ENCODE results near the gene TACSTD2. TPM values are rescaled to one million over a fixed set of nuclear protein-coding genes. Genes with fewer than 3 reads are reported as not detected.

Gene TACSTD2
- total RNA-seq, 1 experiment from 2014 or later = 0.28 TPM

- intact Hi-C loops (cut with micrococcal nuclease; ENCODE audit: unreplicated experiment) (no loop called here), in situ Hi-C loops (cut with HindIII; ENCODE audit: low pct_unique_long_range_greater_than_20kb, low sequenced_read_pairs) (no loop called here)
- no peaks in the 10 kb centered on the region; the same call in 1 of the 2 replicates for H3K27me3 ChIP-seq (ENCODE audit: control insufficient read depth, insufficient read depth, low read length)
- DNase-seq (ENCODE audit: low read depth, low spot score) (no peak), ATAC-seq (no peak)
- no TSS peak for BruUV-seq (replicated peaks)
- no peaks in the 10 kb centered on the region for H3K4me1 ChIP-seq (ENCODE audit: control insufficient read depth, insufficient read depth, low read length)
- H3K27ac ChIP-seq (ENCODE audit: low read length) = no peak overlapping the region
- TF ChIP-seq TCF7L2 (IDR thresholded peaks at IDR 0.05; ENCODE audit: low read depth, low read length) (no peak), POLR2AphosphoS5 (IDR thresholded peaks at IDR 0.05; ENCODE audit: low read depth, low read length) (no peak), SIN3A (IDR thresholded peaks at IDR 0.05; ENCODE audit: borderline replicate concordance, insufficient read depth, low read depth, low read length) (no peak)
- TF ChIP-seq, protein P1, sequence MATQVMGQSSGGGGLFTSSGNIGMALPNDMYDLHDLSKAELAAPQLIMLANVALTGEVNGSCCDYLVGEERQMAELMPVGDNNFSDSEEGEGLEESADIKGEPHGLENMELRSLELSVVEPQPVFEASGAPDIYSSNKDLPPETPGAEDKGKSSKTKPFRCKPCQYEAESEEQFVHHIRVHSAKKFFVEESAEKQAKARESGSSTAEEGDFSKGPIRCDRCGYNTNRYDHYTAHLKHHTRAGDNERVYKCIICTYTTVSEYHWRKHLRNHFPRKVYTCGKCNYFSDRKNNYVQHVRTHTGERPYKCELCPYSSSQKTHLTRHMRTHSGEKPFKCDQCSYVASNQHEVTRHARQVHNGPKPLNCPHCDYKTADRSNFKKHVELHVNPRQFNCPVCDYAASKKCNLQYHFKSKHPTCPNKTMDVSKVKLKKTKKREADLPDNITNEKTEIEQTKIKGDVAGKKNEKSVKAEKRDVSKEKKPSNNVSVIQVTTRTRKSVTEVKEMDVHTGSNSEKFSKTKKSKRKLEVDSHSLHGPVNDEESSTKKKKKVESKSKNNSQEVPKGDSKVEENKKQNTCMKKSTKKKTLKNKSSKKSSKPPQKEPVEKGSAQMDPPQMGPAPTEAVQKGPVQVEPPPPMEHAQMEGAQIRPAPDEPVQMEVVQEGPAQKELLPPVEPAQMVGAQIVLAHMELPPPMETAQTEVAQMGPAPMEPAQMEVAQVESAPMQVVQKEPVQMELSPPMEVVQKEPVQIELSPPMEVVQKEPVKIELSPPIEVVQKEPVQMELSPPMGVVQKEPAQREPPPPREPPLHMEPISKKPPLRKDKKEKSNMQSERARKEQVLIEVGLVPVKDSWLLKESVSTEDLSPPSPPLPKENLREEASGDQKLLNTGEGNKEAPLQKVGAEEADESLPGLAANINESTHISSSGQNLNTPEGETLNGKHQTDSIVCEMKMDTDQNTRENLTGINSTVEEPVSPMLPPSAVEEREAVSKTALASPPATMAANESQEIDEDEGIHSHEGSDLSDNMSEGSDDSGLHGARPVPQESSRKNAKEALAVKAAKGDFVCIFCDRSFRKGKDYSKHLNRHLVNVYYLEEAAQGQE (IDR thresholded peaks at IDR 0.05; ENCODE audit: insufficient read depth in 1 of 2, low read depth in 2 of 2, low read length in 1 of 2) = no peak
- TF ChIP-seq, protein P2, sequence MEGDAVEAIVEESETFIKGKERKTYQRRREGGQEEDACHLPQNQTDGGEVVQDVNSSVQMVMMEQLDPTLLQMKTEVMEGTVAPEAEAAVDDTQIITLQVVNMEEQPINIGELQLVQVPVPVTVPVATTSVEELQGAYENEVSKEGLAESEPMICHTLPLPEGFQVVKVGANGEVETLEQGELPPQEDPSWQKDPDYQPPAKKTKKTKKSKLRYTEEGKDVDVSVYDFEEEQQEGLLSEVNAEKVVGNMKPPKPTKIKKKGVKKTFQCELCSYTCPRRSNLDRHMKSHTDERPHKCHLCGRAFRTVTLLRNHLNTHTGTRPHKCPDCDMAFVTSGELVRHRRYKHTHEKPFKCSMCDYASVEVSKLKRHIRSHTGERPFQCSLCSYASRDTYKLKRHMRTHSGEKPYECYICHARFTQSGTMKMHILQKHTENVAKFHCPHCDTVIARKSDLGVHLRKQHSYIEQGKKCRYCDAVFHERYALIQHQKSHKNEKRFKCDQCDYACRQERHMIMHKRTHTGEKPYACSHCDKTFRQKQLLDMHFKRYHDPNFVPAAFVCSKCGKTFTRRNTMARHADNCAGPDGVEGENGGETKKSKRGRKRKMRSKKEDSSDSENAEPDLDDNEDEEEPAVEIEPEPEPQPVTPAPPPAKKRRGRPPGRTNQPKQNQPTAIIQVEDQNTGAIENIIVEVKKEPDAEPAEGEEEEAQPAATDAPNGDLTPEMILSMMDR (IDR thresholded peaks at IDR 0.05) = no peak
- no peaks in the 10 kb centered on the region for H3K9me3 ChIP-seq (ENCODE audit: control insufficient read depth, insufficient read depth, low read depth, low read length)
- ChIA-PET CTCF (no interaction called here), POLR2A (no interaction called here)
- H3K4me3 ChIP-seq (ENCODE audit: low read depth in 2 of 2, low read length in 2 of 2) = no peak overlapping the region
- no peaks in the 10 kb centered on the region for H3K36me3 ChIP-seq (ENCODE audit: control insufficient read depth, insufficient read depth, low read length)
These were observed 43.9 kb upstream of the TACSTD2 start for GRCh38 chr1:58620926-58621325.

GRCh38 chr1:58620259-58620658, 43.2 kb upstream of the TACSTD2 start:
- intact Hi-C loops (cut with micrococcal nuclease; ENCODE audit: unreplicated experiment) = no loop called here
- Histone ChIP-seq H3K27me3 (ENCODE audit: control insufficient read depth, insufficient read depth, low read length) (no peaks in the 10 kb centered on the region; the same call in 1 of the 2 replicates), H3K36me3 (ENCODE audit: control insufficient read depth, insufficient read depth, low read length) (no peaks in the 10 kb centered on the region), H3K27ac (ENCODE audit: low read length) (no peak overlapping the region), H3K4me3 (ENCODE audit: low read depth in 2 of 2, low read length in 2 of 2) (no peak overlapping the region), H3K4me1 (ENCODE audit: control insufficient read depth, insufficient read depth, low read length) (no peaks in the 10 kb centered on the region), H3K9me3 (ENCODE audit: control insufficient read depth, insufficient read depth, low read depth, low read length) (no peaks in the 10 kb centered on the region)
- ChIA-PET POLR2A (no interaction called here), CTCF (no interaction called here)
- TF ChIP-seq POLR2AphosphoS5 (IDR thresholded peaks at IDR 0.05; ENCODE audit: low read depth, low read length) (no peak), TCF7L2 (IDR thresholded peaks at IDR 0.05; ENCODE audit: low read depth, low read length) (no peak), SIN3A (IDR thresholded peaks at IDR 0.05; ENCODE audit: borderline replicate concordance, insufficient read depth, low read depth, low read length) (no peak)
- TF ChIP-seq, protein P1 (IDR thresholded peaks at IDR 0.05; ENCODE audit: insufficient read depth in 1 of 2, low read depth in 2 of 2, low read length in 1 of 2) = no peak
- TF ChIP-seq, protein P2 (IDR thresholded peaks at IDR 0.05) = no peak
- in situ Hi-C loops (cut with HindIII; ENCODE audit: low pct_unique_long_range_greater_than_20kb, low sequenced_read_pairs) = no loop called here
- no peak for ATAC-seq
- DNase-seq (ENCODE audit: low read depth, low spot score) = no peak
- no TSS peak for BruUV-seq (replicated peaks)

All from Panc1 (cell line).